HG03039 (cell line): ENCODE data around the gene GALNT13.
A peak's percentile ranks its signal among the peaks of the same experiment; 100 is the strongest.

Experiments
- ATAC-seq: cut with Tn5 transposase; IDR thresholded peaks from one replicate; pipeline ENCODE4 v1.9.1; 2021; ENCODE audit warnings: mild to moderate bottlenecking, moderate library complexity; ENCODE audit not compliant: unreplicated experiment

Gene GALNT13

DNA sequence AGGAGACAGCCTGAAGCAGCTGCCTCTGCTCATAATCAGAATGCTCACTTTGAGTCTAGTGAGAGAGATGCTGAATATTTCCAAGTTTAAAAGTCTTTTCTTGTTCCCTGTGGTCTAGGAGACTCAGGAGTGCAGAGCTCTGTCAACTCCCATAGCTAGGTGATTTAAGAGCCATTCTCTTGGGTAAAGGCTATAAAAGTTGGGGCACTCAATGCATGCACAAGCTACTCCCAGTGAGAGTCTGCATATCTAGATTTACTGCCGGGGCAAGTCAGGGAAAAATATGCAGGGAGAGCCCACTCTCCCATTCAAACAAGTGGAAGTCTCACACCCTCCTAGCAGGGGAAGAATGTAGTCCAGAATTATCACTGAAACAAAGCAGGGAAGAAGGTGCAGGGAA, 418.1 kb downstream of the GALNT13 start:
- no peak for ATAC-seq

DNA sequence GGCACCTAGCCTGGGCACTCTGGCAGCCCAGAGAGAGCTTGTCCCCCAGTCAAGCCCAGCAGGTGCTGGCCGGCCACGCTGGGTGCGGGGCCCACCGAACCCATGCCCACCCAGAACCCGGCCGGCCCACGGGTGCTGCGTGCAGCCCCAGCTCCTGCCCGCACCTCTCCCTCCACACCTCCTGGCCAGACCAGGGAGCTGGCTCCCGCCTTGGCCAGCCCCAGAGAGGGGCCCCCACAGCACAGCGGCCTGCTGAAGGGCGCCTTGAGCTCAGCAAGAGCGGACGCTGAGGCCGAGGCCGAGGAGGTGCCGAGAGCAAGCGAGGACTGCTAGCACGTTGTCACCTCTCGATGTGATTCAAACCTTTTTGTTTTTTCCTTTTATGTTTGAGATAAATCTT, 419.8 kb downstream of the GALNT13 start:
- no peak for ATAC-seq

DNA sequence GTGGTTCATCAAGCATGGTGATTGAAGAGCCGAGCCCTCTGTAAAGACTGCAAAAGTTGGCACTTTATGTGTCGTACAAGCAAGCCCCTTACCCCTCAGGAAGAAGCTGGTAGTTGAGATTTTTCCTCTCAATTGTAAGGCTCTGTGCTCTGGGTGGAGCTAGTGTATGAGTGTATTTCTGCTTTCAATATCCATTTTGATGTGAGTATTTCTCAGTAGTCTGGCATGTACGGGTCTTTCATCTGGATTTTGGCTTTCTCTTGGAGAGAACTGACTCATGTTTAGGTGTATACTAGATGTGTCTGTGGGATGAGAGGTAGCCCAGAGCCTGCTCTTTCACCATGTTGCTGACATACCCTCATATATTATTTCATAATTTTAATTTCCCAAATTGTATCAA, 420.2 kb downstream of the GALNT13 start:
- no peak for ATAC-seq

DNA sequence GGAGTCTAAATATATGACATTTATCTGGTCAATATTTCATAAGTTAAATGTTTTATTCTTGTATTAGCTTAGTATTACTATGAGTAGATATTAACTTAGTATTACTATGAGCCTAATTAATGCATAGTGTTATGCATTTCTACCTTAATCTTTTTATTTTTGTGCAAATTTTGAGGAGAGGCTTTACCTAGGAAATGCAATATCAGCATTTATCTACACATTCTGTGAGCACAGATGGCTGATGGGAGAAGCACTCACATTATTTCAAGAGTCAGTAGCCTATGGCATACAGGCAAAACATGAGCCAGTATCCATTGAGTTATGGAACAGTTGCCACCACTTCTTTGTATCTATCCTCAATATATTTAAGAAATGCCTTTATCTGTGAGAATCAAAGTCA, 422.1 kb downstream of the GALNT13 start:
- no peak for ATAC-seq

DNA sequence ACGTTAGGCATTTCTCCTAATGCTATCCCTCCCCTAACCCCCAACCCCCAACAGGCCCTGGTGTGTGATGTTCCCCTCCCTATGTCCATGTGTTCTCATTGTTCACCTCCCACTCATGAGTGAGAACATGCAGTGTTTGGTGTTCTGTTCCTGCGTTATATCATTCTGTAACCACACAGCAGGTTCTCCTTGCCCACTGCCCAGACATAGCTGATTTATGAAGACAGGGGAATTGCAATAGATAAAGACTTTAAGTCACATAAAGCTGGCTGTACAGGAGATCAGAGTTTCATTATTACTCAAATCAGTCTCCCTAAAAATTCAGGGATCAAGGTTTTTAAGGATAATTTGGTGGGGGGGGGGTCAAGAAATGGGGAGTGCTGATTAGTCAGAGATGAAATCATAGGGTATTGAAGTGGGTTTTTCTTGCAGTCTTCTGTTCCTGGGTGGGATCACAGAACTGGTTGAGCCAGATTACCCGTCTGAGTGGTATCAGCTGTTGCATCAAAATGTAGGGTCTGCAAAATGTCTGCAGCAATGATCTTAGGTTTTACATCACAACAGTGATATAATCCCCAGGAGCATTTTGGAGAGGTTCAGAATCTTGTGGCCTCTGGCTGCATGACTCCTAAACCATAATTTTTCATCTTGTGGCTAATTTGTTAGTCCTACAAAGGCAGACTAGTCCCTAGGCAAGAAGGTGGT, 434.7 kb downstream of the GALNT13 start:
- ATAC-seq = no peak

DNA sequence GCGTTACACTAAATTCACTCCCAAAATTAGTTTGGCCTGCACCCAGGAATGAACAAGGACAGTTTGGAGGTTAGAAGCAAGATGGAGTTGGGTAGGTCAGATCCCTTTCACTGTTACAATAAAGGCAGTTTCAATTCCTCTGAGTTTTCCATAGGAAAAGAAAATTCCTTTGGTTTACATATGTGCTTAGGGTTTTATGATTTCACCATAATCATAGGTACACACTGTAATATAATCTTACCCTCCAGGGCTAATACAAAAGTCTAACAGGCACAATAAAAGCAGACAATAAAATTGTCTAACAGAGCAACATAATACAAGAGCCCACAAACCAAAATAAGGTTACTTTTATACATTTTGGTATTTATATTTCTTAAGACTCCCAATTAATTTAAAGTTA, 435.3 kb downstream of the GALNT13 start:
- ATAC-seq = no peak

DNA sequence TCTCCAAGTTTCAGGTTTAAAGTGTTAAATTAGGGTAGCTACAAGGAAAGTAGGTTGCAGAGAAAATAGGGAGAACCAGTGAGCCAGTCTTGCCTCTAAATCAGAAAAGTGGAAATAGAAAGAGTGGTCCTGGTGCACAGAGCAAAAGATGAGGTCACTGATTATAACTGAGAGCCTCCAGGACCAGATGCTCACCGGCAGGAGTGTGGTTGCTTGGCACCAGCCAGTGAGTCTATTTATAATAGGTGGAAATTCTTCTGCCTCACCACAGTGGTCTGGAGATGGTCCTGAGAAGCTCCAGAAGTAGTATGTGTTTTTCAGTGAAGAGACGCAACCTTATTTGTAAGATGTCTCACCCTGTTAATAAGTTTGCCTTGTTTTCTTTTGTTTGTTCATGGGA, 452.9 kb downstream of the GALNT13 start:
- no peak for ATAC-seq

DNA sequence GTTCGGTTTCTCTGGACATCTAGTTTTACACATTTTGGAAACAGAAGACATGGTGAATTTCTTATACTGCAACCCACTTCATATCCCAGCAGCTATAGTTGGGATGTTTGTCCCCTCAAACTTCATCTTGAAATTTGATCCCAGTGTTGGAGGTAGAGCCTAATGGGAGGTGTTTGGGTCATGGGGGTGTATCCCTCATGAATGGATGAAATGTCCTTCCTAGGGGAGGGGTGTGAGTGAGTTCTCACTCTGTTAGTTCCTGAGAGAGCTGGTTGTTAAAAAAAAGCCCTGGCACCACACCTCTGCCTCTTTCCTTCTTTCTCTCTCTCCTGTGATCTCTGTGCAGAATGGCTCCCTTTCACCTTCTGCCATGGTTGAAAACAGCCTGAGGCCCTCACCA, 457.8 kb downstream of the GALNT13 start:
- no peak for ATAC-seq

DNA sequence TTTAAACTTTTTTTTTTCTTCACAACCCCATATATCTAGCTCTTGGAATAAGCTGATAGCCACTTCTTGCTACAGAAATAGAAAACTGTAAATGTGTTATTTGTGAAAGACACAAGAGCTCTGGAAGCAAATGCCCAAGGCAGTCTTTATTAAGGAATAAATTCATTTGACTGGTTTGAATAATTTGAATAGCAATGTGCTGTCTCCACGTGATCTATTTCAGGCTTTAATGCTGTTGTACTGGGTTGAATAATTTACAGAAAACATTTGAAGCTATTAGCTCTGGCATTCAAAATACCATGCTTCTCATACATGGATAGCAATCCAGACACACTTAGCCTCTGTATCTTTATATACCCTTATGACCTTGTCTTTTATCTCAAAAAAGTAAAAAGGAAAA, 460.1 kb downstream of the GALNT13 start:
- ATAC-seq = no peak

DNA sequence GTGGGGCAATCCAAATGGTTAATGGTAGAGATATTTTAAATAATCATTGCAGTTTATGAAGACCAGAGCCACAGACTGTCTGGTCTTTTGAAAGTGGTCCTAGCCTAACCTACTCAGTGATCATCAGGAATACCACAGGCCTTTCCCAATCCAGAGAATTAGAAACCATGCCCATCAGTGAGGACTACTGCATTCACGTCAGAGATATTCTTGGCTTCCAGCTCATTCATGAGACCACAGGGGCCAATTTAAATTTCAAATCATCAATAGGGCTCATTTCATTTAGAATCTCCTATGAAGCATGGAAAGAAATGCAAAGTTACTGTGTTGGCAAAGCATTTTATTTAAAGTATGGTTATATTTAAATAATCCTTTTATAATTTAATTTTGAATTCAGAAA, 464.5 kb downstream of the GALNT13 start:
- ATAC-seq = no peak

DNA sequence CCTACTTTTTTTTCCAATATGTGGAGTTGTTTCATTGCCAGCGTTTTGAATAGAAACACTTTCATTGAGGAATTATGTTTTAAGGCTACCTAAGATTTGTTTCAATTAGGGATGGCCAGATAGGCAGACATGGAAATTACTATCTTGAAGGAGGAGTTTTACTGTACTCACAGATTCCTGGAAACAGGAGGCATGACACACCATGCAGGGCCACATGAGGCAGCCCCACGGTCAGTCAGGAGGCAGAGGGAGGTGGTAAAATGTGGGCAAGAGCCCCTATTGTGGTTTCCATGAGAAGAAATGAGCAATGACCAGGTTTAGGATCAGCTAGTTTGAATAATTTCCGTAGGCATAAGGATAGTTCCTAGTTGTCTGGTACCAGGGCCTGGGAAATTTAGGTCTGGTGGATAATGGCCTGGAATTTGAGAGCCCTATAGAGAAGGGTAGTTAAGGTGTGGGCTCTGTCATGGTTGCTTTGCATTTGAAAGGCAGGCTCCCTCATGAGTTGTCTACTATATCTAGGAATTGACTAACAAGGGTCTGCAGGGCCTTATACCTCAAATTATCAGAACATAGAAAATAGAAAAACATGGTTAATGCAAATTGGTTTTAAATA, 466.7 kb downstream of the GALNT13 start:
- no peak for ATAC-seq

DNA sequence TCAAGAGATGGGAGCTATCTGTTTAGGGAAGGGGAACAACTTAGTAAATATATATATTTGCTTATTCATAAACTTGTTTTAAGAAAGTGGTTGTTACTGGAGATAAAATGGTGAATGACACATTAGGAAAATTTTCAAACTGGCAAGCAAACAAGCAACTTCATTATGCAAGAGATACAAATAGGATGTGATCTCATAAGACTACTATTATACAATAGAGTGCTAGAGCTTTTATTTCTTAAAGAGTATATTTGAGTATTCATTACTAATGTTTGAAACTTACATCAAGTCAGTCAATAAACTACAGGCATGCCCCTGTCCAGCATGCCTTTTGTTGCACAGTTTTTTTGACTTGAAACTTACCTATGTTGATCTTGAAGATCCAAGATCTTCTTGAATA, 471.6 kb downstream of the GALNT13 start:
- no peak for ATAC-seq

DNA sequence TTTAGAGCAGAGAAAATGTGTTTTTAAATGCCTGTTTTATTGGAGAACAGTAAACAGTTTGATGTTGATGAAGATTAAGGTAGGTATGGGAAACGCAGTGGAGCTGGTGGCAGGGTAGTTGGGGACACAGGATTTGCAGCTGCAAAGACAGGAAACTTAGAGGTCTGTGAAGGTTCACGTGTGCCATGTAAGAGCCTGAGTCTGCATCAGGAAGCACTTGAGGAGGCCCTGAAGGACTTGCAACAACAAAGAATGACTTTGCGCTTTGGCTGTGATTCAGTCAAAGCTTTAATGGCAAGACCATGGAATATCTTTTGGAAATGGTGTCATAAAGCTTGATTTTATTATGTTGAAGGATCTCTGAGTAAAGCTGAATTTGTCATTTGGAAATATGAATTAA, 479.2 kb downstream of the GALNT13 start:
- ATAC-seq = no peak

DNA sequence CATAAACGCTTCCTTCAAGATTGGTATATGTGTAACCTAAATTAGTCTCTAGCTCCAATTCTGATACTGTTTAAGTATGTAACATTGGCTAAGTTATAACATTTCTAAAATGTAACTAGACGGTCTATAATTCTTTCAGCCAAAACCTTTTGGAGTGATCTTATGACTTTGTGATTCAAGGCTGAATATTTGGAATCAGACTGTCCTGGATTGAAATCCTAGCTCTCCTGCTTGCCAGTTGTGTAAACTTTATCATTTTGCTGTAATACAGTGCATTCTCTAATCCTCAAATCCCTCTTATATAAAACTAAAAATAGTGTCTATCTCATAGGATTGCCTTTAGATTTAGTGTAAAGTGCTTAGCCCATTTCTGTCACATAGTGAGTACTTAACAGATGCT, 489.6 kb downstream of the GALNT13 start:
- ATAC-seq = no peak

DNA sequence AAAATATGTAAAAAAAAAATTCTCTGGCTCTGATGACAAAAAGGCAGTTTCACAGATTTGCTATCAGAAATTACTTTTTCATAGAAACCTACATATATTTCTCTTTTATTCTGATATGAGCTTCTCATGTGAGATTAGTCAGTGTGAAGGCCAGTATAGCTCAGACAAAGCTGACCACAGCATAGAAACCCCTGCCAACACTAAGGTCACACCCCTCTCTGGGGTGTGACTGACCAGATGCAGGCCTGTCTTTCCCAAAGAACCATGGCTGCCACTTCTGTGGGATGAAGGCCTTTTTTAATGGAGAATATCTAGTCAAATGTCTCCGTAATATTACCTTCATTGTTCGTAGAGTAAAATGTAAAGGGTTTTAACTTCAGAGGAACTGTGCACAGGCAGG, 496.4 kb downstream of the GALNT13 start:
- no peak for ATAC-seq

DNA sequence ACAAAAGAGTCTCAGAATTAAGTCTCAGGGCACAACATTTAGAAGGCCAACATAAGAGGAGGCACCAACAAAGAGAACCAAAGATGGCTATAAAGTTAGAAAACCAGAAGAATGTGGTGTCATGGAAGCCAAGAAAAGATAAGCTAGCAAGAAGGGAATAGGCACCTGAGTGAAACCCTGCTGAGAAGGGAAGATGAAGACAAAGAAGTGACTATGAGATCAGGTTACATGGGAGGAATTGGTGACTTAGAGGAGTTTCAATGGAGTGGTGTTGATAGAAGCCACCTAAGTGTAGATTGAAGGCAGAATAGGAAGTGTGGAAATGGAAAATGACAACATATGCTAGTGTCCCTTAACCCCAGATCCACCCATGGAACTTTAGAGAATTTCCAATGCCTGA, 499.2 kb downstream of the GALNT13 start:
- ATAC-seq = no peak

DNA sequence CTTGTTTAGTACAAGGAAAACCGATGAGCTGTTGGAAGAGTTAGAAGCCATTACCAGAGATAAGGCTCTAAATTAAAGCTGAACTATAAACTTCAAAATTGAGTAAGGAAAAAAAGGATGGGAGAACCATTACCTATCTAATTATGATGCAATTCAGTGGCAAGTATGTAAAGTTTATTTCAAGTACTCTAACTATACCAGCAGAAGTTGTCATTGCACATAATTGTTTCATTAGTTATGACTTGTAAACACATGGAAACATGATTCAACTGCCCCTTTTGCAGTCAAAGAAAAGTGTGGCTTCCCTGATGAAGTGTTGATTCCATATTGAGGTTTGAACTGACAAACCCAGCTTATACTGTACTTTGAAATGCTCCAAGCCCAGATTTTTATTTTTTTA, 502.7 kb downstream of the GALNT13 start:
- ATAC-seq = no peak

DNA sequence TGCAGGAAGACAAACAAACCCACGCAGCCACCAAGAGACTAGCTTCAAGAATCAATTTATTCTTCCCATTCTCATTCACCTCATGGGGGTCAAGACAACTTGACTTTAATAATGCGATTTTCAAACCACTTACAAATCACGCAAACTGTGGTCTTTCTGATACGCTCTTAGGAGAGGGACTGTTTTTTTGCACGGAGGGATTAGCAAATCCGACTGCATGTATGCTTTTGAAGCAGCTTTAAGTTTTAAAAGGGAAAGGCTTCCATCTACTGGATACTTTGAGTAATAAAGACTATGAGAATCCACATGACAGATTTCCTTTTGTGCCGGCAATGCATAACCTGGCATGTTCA, 503.8 kb downstream of the GALNT13 start:
- ATAC-seq = no peak

DNA sequence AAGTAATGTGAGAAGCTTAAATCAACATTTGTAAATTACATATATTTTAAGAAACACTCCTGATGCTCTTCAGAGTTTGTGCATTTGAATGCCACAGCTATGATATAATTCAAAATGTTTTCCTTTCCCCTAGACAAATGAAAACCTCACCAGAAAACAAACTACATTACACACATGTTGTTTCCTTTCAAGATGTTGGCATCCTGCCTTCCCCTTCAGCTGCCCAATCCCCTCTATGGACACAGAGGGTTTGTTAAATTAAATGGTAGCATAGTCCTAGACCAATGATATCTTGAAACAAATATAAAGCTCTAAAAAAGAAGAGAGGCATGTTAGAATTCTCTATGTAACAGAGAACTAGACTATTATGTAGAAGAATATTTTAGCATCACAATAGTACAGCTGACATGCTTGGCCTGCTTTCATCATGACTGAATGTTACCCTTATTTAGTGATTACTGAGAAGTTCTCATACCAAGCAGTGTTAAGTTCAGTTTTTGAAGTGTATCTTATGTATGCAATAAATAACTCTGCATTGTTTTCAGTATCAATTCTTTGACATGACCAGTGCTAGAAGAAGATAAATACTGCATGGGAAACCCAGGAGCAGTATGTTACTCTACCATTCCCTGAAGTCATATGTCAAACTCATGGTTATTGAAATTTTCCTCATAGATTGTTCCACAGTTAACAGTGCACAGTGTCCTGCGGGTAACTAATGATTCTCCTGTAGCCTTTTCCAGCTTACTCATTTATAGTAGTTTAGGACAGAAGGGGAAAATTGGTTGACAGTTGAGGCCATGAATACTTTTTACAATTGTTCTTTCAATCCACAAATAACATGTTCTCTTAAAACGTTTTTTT, 510.4 kb downstream of the GALNT13 start:
- ATAC-seq = no peak

DNA sequence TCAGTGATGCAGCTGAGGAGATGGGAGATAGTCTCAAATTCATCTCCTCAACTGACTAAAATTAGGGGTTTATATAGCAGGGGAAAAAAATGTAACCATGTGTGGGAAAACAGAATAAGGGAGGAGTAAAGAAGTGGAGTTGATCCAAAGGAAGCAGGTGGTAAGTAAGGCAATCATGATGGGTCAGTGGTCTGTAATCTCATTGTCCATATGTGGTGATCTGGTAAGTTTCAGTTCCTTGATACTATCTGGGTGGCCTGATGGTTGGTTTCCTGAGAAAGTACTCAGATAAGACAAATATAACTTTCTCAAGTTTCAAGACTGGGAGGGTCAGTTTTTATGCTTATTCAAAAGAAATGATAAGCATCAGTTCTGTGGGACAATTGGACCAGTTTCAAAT, 514.5 kb downstream of the GALNT13 start:
- ATAC-seq = no peak

DNA sequence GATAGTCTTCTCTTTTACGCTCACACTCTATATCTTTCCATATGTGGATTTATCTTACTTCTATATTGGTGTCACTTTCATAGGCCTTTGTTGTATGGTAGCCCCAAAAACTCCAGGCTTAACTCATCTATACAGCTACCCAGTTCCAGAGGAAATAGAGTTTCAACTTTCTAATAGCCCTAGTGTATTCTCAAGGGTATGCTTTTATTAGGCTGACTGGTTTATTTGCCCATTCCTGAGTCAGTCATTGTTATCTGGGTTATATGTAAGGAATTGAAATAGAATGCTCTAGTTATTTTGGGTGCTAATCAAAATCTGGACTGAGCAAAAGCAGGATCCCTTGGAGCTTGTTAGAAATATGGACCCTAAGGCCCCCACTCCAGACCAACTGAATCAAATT, 519.3 kb downstream of the GALNT13 start:
- ATAC-seq = no peak

DNA sequence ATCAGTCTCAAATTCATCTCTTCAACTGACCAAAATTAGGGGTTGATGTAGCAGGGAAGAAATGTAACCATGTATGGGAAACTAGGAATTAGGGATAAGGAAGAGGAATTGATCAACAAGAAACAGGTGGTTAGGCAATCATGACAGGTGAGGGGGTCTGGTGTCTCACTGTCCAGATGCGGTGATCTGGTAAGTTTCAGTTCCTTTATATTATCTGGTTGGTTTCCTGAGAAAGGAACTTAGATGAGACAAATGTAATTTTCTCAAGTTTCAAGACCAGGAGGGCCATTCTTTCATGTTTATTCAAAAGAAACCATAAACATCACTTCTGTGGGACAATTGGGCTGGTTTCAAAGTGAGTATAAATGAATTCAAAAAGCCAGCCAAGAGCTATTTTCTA, 520.5 kb downstream of the GALNT13 start:
- ATAC-seq = peak; percentile 85
